ENCODE data around the gene NDUFAF8.
"Not testable (repeated sequence)": the region's sequence is repeated elsewhere in the genome, so short reads cannot be mapped to it uniquely, and the experiment has no call there.

NDUFAF8 gene

DNA sequence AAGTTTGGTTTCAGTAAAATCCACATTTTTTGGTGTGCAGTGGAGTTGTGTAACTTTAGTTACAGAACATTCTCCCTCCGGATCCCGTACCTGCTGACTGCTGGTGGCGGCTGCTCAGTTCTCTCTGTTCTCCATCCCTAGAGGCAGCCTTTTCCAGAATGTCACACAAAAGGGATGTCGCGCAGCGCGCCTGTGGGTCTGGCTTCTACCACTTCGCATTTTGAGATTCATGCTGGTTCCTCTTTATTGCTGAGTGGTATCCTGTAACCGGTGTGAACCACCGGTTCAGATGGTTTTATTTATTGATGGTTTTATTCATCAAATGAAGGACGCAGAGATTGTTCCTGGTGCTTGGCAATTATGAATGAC is 15.4 kb upstream of the NDUFAF8 start:
- no peak for FAIRE-seq

GRCh38 chr17:81227630-81228029 is 11.5 kb upstream of the NDUFAF8 start:
- not testable (repeated sequence) for FAIRE-seq

DNA sequence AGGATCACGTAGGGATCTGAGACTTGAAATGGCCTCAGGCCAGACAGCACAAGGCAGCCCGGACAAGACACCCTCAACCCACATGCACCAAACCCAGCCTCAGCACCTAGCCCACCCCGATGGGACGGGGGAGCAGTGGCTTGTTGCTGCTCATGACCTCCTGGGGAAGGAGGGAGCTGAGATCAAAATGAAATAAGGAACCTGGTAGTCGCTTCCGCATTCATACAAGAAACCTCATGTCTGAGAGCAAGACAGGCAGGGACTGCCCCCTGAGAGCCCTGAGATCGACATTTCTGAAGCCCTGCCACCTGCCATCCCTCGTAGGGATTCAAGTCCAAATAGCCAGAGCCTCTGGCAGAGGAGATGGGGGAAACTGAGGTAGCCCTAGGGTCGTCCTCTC is 10.7 kb upstream of the NDUFAF8 start:
- no peak for FAIRE-seq

GRCh38 chr17:81228834-81229665 is 10.1 kb upstream of the NDUFAF8 start:
- FAIRE-seq, result no peak

DNA sequence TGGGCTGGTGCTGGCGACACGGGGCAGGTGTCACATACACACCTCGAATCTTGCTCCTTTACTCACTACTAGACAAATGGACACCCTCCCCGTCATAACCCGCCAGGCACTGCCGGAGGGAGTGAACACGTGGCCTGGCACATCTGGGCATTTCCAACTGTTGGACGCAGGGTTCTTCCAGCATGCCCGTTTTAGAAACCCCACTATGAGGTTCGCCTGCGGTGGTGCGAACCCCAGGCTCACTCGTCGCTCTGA is 9.5 kb upstream of the NDUFAF8 start:
- FAIRE-seq, result no peak

- no peak for FAIRE-seq
Measured at GRCh38 chr17:81230043-81230820, 8.9 kb upstream of the NDUFAF8 start.

- no peak for FAIRE-seq
Measured at GRCh38 chr17:81231121-81231645, 7.9 kb upstream of the NDUFAF8 start.

DNA sequence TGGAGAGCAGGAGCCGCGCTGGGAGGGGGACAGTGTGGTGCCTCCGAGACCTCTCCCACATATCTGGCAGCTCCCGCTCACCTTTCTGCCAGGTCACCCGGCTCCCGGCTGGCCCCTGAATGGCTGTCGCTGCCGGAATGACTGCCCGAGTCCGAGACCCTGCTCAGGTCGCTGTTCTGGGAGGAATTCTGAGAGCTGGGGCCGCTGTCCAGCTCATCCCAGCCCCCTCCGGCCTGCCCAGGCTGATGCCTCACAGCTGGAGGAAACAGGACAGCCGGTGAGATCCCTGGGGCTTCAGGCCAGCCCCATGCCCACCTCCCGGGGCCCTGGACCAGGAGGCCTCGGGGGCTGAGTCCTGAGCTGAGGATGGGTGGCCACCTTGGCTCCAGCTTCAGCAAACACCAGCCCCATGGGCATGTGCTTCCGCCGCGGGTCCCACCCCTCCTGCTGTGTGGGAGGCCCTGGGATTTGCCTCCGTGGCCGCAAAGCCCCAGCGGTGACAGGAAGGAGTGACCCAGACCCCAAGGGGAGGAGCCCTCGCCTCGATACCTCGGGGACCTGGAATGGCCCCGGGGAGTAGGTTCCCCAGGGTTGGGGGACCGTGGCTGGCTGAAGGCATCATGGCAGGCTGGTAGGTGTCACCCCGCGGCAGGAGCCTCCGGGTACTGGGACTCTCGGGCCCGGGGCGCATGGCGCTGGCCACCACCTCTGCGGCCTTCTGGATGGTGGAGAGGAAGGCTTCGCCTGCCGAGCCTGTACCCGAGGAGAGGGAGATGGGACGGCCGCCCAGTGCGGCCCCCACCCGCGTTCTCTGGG is 7.1 kb upstream of the NDUFAF8 start:
- FAIRE-seq, result no peak

- no peak for FAIRE-seq
Measured at GRCh38 chr17:81232616-81233241, 6.4 kb upstream of the NDUFAF8 start.

GRCh38 chr17:81233316-81233715 is 5.8 kb upstream of the NDUFAF8 start:
- no peak for FAIRE-seq

GRCh38 chr17:81233811-81234505 is 5.2 kb upstream of the NDUFAF8 start:
- no peak for FAIRE-seq

DNA sequence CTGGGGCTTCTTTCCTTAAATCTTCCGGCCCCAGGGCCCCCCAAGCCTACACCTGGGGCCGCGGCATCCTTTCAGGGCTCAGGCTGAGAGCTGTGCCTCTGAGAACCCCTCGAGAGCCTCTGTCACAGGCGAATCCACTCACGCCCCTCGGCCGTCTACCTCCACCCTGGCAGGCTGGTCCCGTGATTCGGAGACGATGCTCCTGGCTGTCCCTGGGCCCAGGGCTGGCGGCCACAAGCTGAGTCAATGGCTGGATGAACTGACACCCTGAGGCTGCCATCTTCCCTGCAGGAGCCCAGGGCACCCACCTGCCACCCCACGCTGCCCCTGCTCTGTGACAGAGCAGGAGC is 4.6 kb upstream of the NDUFAF8 start:
- no peak for FAIRE-seq

GRCh38 chr17:81234940-81235821 is 3.9 kb upstream of the NDUFAF8 start:
- no peak for FAIRE-seq

DNA sequence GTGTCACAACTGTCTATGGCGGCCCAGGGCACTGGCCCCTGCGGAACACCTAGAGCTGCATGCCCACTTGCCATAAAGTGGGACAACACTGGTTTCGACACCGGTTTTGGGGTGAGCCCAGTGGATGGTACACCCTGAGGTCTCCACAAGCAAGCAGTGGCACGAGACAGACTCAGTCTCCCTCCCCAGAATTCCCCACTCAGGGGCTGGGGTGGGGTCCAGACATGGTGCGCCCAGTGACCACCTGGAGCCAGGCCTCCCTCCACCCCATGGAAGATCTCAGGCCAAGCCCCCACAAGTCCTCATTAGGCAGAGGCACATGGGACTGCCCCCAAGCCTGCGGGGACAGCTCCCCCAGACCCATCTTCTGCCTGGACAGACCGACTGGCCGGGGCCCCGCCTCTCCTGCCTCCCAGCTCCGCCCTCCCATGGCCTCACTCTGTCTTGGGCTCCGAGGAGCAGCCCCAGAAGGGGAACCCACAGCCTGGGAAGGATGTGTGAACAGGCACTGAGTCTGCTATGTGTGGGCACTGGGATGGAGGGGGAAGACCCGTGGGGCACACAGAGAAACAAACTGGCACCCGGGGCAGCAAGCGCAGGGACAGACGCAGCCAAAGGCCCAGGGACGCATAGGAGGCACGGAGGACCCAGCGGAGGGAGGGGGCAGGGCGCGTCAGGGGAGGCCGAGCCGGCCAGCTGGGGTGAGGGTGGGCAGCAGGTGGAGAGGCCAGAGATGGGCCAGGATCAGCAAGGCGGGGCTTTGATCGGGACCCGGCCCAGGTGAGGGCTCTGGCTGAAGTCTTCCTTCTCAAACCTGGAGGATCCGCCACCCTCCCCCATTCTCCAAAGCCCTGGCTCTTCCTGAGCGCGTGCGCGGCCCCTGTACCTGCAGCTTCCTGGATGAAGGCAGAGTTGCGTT is 3.0 kb upstream of the NDUFAF8 start:
- no peak for FAIRE-seq

DNA sequence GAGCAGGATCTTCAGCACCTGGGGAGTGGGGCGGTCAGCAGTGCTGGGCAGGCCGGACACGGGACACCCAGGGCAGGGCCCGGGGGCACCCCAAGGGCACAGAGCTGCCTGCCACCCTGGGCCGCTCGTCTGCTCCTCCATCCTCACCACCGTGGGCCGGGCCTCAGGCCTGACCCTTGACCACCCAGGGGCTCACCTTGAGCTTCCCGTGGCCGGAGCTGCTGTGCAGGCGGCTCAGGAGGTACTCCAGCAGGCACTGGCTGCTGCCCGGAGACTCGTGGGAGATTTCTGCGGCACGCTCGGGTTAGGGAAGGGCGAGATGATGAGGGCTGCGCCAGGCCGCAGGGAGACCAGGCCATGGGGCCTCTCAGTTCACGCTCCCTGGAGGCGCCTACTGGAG is 2.3 kb upstream of the NDUFAF8 start:
- FAIRE-seq, result no peak

- FAIRE-seq, result no peak
Measured at GRCh38 chr17:81237591-81238489, 1.3 kb upstream of the NDUFAF8 start.

DNA sequence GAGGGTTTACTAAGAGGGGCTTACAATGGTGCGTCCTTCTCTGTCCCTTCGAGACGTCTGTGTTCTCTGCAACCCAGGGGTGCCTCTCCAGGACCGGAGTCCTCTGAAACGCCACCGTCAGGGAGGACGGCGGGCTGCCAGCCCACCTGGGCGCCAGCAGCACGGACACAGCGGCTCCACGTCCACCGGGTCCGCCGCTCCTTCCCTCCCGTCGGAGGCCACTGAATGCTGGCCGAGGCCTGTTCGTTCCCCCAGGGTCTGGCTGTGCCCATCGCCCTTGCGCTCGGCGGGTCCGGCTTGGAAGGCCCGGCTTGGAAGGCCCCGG is 666 bp upstream of the NDUFAF8 start:
- no peak for FAIRE-seq

- FAIRE-seq, result no peak
Measured at GRCh38 chr17:81239714-81240555, 817 bp downstream of the NDUFAF8 start.

Data from TTC549 (cell line).